Left lung (tissue), 10 donors: Measurements from ENCODE around the gene IRGC. TPM values are rescaled to one million over a fixed set of nuclear protein-coding genes. Genes with fewer than 3 reads are reported as not detected.

Source experiments
- ATAC-seq: fragments of 200-7000 bp; cut with Tn5 transposase; one replicate; pipeline ENCODE4 v1.9.1; 2020; ENCODE audit warnings: moderate library complexity
- DNase-seq, 4 donors: peaks; one replicate each; pipeline ENCODE4 v3.0.0-alpha.2; 2013 to 2020
- H3K27ac ChIP-seq, 2 donors: fragments of 200-600 bp; sonication (generic) in 1 of 2; one replicate each; pipeline versions ENCODE4 v1.5.0 to v1.8.0; 2020 to 2021
- H3K27me3 ChIP-seq, 2 donors: fragments of 200-600 bp; sonication (generic) in 1 of 2; one replicate each; pipeline versions ENCODE4 v1.5.0 to v1.8.0; 2020 to 2021
- H3K36me3 ChIP-seq, 2 donors: fragments of 200-600 bp; sonication (generic) in 1 of 2; one replicate each; pipeline versions ENCODE4 v1.5.0 to v1.8.0; 2020 to 2021
- H3K4me1 ChIP-seq, 2 donors: fragments of 200-600 bp; one replicate each; pipeline ENCODE4 v1.8.0; 2021
- H3K4me3 ChIP-seq, 2 donors: fragments of 200-600 bp; sonication (generic) in 1 of 2; one replicate each; pipeline versions ENCODE4 v1.5.0 to v1.8.0; 2020 to 2021; ENCODE audit warnings: mild to moderate bottlenecking in 1 of 2
- H3K9me3 ChIP-seq, 2 donors: fragments of 200-600 bp; sonication (generic) in 1 of 2; one replicate each; pipeline versions ENCODE4 v1.5.0 to v1.8.0; 2020 to 2021
- intact Hi-C, 2 donors: fragments of 100-400 bp; cut with DNase I; formaldehyde crosslinking; loops; one replicate each; pipeline versions ENCODE4 v1.11.2 to v1.14.2; 2022
- polyA plus RNA-seq, 6 donors: library from polyadenylated mRNA; unstranded; fragments of 120-200 nt; gene quantifications; one replicate each; pipeline ENCODE4 v1.2.1, GENCODE V29; 2013; ENCODE audit not compliant: insufficient read length in 6 of 6
- total RNA-seq, 2 donors: library from RNA; stranded (reverse); fragmentation: NEBNext Ultra II Directional; extraction: Animal tissue kit (Norgen Biotek cat#: 25700); gene quantifications; one replicate each; pipeline ENCODE4 v1.2.1, GENCODE V29; 2021
- TF ChIP-seq, protein P1 (sequence below), 2 donors: fragments of 200-600 bp; sonication (generic) in 1 of 2; IDR thresholded peaks; one replicate each; pipeline versions ENCODE4 v1.5.0 to v1.8.0; 2021; ENCODE audit warnings: antibody characterized with exemption in 2 of 2
- donor health status: DM: no; HTN: yes; CAD: no.
- donor health status: DM: no; HTN: no; CAD: no.

Gene IRGC
- total and polyA plus RNA-seq, 8 donors: not detected

DNA sequence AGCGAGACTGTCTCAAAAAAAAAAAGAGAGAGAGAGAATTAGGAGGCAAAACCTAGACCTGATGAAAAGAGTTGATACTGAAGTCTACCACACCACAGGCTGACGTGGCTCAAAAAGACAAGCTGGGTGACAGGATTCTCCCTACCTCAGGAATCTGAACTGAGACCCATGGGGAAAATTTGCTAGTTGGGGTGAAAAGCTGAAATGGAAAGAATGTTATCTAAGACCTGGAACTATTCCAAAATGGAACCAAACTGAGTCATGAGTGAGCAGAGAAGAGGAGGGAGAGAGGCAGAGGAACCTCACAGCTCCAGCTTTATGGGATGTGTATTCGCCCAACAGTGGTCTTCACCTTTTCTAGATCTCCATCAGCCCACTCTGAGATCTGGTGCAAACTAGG is 27.2 kb downstream of the IRGC start:
- DNase-seq: no peak
- Histone ChIP-seq H3K9me3 (no peaks in the 10 kb centered on the region), H3K4me3 (no peak overlapping the region), H3K4me1 (peaks cover 5 to 12% of the 10 kb centered on the region in 2 donors), H3K27ac (no peak overlapping the region), H3K27me3 (no peaks in the 10 kb centered on the region), H3K36me3 (peaks cover 0 to 99% of the 10 kb centered on the region in 2 donors)
- ATAC-seq: no peak
- intact Hi-C loops: no loop called here
- TF ChIP-seq, protein P1, sequence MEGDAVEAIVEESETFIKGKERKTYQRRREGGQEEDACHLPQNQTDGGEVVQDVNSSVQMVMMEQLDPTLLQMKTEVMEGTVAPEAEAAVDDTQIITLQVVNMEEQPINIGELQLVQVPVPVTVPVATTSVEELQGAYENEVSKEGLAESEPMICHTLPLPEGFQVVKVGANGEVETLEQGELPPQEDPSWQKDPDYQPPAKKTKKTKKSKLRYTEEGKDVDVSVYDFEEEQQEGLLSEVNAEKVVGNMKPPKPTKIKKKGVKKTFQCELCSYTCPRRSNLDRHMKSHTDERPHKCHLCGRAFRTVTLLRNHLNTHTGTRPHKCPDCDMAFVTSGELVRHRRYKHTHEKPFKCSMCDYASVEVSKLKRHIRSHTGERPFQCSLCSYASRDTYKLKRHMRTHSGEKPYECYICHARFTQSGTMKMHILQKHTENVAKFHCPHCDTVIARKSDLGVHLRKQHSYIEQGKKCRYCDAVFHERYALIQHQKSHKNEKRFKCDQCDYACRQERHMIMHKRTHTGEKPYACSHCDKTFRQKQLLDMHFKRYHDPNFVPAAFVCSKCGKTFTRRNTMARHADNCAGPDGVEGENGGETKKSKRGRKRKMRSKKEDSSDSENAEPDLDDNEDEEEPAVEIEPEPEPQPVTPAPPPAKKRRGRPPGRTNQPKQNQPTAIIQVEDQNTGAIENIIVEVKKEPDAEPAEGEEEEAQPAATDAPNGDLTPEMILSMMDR (IDR thresholded peaks at IDR 0.05): no peak

DNA sequence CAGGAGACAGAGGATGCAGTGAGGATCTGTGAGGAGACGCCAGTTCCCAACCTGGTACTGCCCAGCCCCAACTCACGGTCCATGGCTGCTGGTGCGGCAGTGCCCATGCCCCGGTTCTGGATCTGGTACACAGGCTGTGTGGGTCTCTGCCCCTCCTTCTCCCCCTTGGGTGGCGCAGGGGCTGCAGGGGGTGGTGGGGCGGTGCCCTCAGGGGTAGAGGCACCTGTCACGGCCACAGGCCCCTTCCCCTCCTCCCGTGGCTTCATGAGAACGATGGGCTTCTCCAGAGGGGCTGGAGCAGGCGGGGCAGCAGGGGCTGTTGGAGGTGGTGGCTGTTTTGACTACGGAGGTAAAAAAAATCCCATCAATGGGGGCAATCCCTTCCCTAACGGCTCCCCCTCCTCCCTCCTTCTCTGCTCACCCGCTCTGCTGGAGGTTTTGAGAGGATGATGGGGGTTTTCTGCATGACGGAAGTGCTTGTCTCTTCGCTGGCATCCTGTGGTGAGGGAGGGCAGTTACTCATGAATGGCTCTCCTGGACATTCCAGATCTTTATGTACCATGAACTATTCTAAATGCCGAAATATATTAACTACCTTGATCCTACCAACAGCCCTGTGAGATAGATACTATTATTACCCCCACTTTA is 31.8 kb downstream of the IRGC start:
- Histone ChIP-seq H3K27ac (no peak overlapping the region), H3K4me3 (no peak overlapping the region), H3K9me3 (no peaks in the 10 kb centered on the region), H3K4me1 (peaks cover 8 to 39% of the 10 kb centered on the region in 2 donors), H3K27me3 (no peaks in the 10 kb centered on the region), H3K36me3 (peaks cover 0 to 96% of the 10 kb centered on the region in 2 donors)
- TF ChIP-seq, protein P1 (IDR thresholded peaks at IDR 0.05): no peak
- ATAC-seq (no peak), DNase-seq (no peak)
- intact Hi-C loops: loop anchor here in 1 of 2 donors (5.0 kb wide), 1 partner anchor 35 kb away; the partner anchor contains the start of gene KCNN4

DNA sequence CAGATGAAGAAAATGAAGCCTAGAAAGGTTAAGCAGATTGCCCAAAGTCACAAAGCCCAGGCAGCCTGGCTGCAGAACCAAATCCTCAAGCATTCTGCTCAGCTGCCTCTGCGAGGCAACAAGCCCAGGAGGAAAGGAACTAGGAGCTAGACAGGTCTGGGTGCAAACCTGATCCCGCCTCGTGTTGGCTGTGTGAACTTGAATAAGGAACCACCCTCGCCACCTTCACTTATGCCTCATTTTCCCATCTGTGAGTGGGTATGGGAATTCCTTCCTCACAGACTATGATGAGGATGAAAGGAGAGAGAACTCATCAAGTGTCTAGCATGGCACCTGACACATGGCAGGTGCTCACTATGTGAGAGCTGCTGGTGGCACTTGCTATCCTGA is 32.3 kb downstream of the IRGC start:
- no peak for ATAC-seq
- peaks cover 13 to 44% of the 10 kb centered on the region in 2 donors for H3K4me1 ChIP-seq
- intact Hi-C loops: loop anchor here in 1 of 2 donors (5.0 kb wide), 1 partner anchor 34 kb away; the partner anchor contains the start of gene KCNN4
- no peak overlapping the region for H3K4me3 ChIP-seq
- no peaks in the 10 kb centered on the region for H3K9me3 ChIP-seq
- H3K27ac ChIP-seq: no peak overlapping the region
- no peaks in the 10 kb centered on the region for H3K27me3 ChIP-seq
- no peak for DNase-seq
- H3K36me3 ChIP-seq: peaks cover 0 to 91% of the 10 kb centered on the region in 2 donors
- TF ChIP-seq, protein P1 (IDR thresholded peaks at IDR 0.05): no peak

DNA sequence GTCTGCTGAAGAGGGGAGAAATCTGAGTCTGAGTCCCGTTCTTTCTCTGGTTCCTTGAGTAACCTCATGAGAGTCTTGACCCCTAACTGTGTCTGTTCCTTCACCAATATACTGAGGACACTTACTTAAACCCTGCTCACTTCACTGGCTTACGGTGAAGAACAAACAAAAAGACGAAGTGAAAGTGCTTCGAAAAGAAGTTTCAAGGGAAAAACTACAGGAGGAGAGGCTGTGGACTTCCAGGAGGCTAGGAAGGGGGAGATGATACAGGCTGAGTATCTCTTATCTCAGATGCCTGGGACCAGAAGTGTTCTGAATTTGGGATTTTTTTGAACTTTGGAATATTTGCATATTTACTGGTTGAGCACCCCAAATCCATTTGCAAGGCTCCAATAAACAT is 32.8 kb downstream of the IRGC start:
- Histone ChIP-seq H3K27me3 (no peaks in the 10 kb centered on the region), H3K36me3 (peaks cover 0 to 86% of the 10 kb centered on the region in 2 donors), H3K27ac (no peak overlapping the region), H3K9me3 (no peaks in the 10 kb centered on the region), H3K4me3 (no peak overlapping the region), H3K4me1 (peaks cover 18 to 49% of the 10 kb centered on the region in 2 donors)
- ATAC-seq (no peak), DNase-seq (no peak)
- intact Hi-C loops: loop anchor here in 1 of 2 donors (5.0 kb wide), 1 partner anchor 34 kb away; the partner anchor contains the start of gene KCNN4
- TF ChIP-seq, protein P1 (IDR thresholded peaks at IDR 0.05): no peak

DNA sequence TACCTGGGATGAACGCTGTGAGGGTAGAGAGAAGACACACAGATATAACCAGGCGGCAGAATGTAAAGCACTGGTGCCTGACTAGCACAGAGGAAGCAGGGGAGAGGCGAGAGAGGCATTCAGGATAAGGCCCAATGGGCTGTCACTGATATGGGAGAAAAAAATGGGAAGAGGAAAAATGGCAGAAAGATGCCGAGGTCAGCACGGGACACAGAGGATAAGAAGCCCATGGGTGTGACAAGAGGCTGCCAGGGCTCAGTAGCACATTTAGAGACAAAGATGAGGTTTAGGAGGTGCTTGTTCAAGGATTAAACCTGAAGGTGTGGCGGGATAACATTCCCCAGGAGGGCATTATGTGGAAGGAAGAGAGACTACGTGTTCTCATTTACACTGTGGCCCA is 33.3 kb downstream of the IRGC start:
- Histone ChIP-seq H3K4me3 (no peak overlapping the region), H3K27ac (no peak overlapping the region), H3K4me1 (peaks cover 21 to 53% of the 10 kb centered on the region in 2 donors), H3K9me3 (no peaks in the 10 kb centered on the region), H3K27me3 (no peaks in the 10 kb centered on the region), H3K36me3 (peaks cover 0 to 82% of the 10 kb centered on the region in 2 donors)
- intact Hi-C loops: loop anchor here in 1 of 2 donors (5.0 kb wide), 1 partner anchor 33 kb away; the partner anchor contains the start of gene KCNN4
- ATAC-seq (no peak), DNase-seq (no peak)
- TF ChIP-seq, protein P1 (IDR thresholded peaks at IDR 0.05): no peak
